NCI-H2029 (cell line): ENCODE measurements around the gene TAP1.

Experiments
- DNase-seq: peaks from one replicate; lab custom pipeline; 2025; lab: John Stamatoyannopoulos, UW

Gene TAP1

DNA sequence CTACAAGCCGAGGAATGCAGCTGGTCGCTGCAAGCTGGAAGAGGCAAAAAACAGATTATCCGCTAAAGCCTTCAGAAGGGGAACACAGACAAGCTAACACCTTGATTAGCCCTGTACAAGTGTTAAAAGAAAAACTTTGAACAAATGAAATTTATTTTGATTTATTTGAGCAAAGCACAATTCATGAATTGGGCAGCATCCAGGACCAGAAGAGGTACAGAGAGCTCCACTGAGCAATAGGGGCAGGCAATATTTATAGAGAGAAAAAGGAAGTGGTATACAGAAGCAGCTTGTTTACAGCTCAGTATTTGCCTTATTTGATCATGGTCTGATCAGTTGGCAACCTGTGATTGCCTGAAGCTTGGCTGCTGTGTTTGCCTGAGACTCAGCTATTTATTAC is 54.3 kb downstream of the TAP1 start:
- DNase-seq = no peak

DNA sequence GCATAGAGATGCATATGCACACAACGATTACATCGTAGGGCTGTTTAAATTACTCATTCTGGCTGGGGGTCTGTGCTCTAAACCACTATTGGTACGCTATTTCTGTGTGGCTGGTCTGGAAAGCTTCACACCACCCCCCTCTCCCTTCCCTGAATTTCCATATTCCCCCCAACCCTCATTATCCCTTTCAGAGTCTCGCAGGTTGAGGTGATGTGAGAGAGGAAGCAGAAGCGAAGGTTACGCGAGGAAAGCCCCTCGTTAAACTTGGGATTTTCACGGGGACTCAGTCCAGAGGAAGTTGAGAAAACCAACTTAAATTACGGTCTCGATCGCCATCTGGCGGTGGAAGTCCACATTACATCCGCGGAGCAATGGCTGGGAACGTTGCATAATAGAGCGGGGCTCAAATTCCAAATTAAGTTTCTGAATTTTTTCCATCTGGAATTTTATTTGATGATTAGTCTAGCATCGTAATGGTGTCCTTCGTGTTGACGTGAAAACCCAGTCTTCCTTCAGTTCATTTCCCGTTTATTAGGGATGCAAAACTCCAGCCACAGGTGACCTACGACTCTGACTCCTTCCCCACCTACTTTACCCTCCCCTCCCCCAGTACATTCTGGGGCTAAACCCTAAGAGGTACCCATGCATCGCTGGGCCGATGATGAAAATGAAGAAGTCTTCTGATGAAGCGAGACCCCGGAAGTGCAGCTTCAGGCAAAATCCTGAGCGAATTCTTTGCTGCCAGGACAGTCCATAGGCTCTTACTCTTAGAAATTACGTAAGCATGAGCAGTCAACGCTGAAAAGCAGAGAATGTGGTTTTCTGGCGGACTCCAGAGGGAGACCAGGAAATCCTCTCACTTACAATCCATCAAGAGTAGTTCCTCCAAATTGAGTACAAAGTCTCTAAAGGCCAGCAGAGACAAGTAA is 56.4 kb downstream of the TAP1 start:
- DNase-seq = peak; percentile 35
